Activated T-helper 2 cell treated with anti-CD3 and anti-CD28 coated beads, Interferon-gamma antibody, Interleukin-2, Interleukin-4, amounts not matched to agents 10 μg/mL and 5 μg/mL and 100 μg/mL, durations not matched to agents 14 hours and 24 hours and 36 hours (primary cell): ENCODE measurements around the gene GDI1. TPM values are rescaled to one million over a fixed set of nuclear protein-coding genes. Genes with fewer than 3 reads are reported as not detected.

Experiments
- DNase-seq: peaks from one replicate; pipeline ENCODE4 v3.0.0; 2021; ENCODE audit warnings: low spot score
- H3K27ac Mint-ChIP-seq: one replicate; pipeline ENCODE4 v1.8.0; 2021; ENCODE audit warnings: mixed read lengths
- H3K27me3 Mint-ChIP-seq: one replicate; pipeline ENCODE4 v1.8.0; 2021; ENCODE audit warnings: low read depth, mixed read lengths
- H3K36me3 Mint-ChIP-seq: one replicate; pipeline ENCODE4 v1.8.0; 2021; ENCODE audit warnings: low read depth, mixed read lengths
- H3K4me1 Mint-ChIP-seq: one replicate; pipeline ENCODE4 v1.8.0; 2021; ENCODE audit warnings: low read depth, mixed read lengths
- H3K4me3 Mint-ChIP-seq: one replicate; pipeline ENCODE4 v1.8.0; 2021; ENCODE audit warnings: low read depth, mild to moderate bottlenecking, moderate library complexity, mixed read lengths
- H3K9me3 Mint-ChIP-seq: one replicate; pipeline ENCODE4 v1.8.0; 2021; ENCODE audit warnings: mixed read lengths
- intact Hi-C: fragments of 100-400 bp; cut with micrococcal nuclease; formaldehyde crosslinking; loops from one replicate; pipeline ENCODE4 v1.15.1; 2023
- total RNA-seq: library from RNA; stranded (reverse); gene quantifications from 2 replicates; pipeline ENCODE4 v1.2.3, GENCODE V29; 2022

GDI1 gene
- total RNA-seq, 1 donor from 2014 or later: 117 TPM

DNA sequence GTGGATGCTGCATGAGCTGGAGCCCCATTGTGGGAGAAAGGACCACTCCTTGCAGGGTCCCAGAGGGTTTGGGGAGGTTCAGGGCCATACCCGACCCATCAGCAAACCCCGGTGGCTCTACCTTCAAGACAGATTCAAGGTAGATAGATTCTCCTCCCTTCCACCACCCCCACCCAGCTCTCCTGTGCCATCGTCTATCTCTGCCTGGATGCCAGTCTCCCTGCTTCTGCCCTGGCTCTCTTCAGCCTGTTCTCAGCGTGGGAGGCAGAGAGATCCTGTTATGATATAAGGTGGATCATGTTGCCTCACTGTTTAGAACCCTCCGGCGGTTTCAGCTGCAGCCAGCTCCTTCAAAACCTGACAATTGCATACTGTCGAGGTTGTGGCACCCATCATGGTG lies 36.7 kb downstream of the GDI1 start:
- no peak for DNase-seq
- Mint-ChIP-seq H3K4me3 (no peak overlapping the region), H3K27ac (no peak overlapping the region), H3K9me3 (no peaks in the 10 kb centered on the region), H3K36me3 (peaks cover 30% of the 10 kb centered on the region), H3K27me3 (no peaks in the 10 kb centered on the region), H3K4me1 (peaks cover 5% of the 10 kb centered on the region)
- intact Hi-C loops: no loop called here

DNA sequence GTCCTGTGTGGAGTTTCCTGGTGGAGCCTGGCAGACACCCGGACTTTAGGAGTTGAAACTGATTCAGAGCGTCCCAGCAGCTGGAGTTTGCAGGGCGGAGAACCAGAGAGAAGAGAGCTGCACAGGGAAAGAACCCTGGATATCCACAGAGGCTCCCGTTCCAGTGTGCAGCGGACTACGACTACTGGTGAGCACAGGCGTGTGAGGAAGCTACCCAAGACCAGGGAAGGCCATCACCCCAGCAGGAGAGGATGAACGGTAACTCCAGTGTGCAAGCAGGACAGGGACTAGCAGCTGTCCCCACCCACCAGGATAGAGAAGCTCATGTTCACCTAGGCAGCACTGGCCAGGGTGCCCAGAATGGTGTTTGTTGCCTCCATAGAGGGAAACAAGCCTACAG lies 39.9 kb downstream of the GDI1 start:
- Mint-ChIP-seq H3K9me3 (no peaks in the 10 kb centered on the region), H3K36me3 (peaks cover 14% of the 10 kb centered on the region), H3K4me1 (peaks cover 10% of the 10 kb centered on the region), H3K27me3 (no peaks in the 10 kb centered on the region), H3K27ac (no peak overlapping the region), H3K4me3 (no peak overlapping the region)
- intact Hi-C loops: loop anchor here (5.0 kb wide), 2 partner anchors 35 to 40 kb away; partner anchors contain the start of genes FAM3A and FAM50A
- no peak for DNase-seq

GRCh38 chrX:154477891-154478477 lies 41.0 kb downstream of the GDI1 start:
- intact Hi-C loops: loop anchor here (5.0 kb wide), 2 partner anchors 36 to 39 kb away; partner anchors contain the start of genes FAM3A and FAM50A
- peaks cover 10% of the 10 kb centered on the region for H3K4me1 Mint-ChIP-seq
- H3K27ac Mint-ChIP-seq: peak overlapping the region; percentile 94
- H3K27me3 Mint-ChIP-seq: no peaks in the 10 kb centered on the region
- peak overlapping the region; percentile 91 for H3K4me3 Mint-ChIP-seq
- DNase-seq: no peak
- H3K36me3 Mint-ChIP-seq: peaks cover 9% of the 10 kb centered on the region
- no peaks in the 10 kb centered on the region for H3K9me3 Mint-ChIP-seq

- intact Hi-C loops: loop anchor here (1.0 to 5.0 kb wide), 3 partner anchors 37 to 551 kb away; partner anchors contain the start of genes FAM3A and FAM50A
- peak within 1 kb of the TSS; percentile 91 for H3K4me3 Mint-ChIP-seq
- H3K36me3 Mint-ChIP-seq: peaks cover 11% of the 10 kb centered on the region
- DNase-seq: peak; percentile 92
- H3K27ac Mint-ChIP-seq: peak within 1 kb of the TSS; percentile 94
- no peaks in the 10 kb centered on the region for H3K9me3 Mint-ChIP-seq
- H3K27me3 Mint-ChIP-seq: no peaks in the 10 kb centered on the region
- peaks cover 14% of the 10 kb centered on the region for H3K4me1 Mint-ChIP-seq
Observed at GRCh38 chrX:154478728-154479622, 42.0 kb downstream of the GDI1 start, which contains the start of gene LAGE3. TSS of gene LAGE3 (minus strand) at chrX:154479281. CDS start at chrX:154478915, 366 bp downstream.

DNA sequence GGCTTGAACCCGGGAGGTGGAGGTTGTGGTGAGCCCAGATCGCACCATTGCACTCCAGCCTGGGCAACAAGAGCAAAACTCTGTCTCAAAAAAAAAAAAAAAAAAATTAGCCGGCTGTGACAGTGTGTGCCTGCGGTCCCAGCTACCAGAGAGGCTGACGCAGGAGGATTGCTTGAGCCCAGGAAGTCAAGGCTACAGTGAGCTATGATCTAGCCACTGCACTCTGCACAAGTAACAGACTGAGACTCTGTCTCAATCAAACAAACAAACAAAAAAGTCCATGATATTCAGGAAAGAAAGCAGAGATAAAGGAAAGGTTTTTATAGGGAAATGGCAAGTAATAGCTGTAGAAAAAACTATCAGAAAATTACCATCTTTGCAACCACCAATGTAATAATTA lies 44.2 kb downstream of the GDI1 start:
- Mint-ChIP-seq H3K9me3 (no peaks in the 10 kb centered on the region), H3K36me3 (peaks cover 17% of the 10 kb centered on the region), H3K27ac (peak overlapping the region; percentile 22), H3K4me3 (no peak overlapping the region), H3K4me1 (peaks cover 15% of the 10 kb centered on the region), H3K27me3 (no peaks in the 10 kb centered on the region)
- DNase-seq: no peak
- intact Hi-C loops: no loop called here

DNA sequence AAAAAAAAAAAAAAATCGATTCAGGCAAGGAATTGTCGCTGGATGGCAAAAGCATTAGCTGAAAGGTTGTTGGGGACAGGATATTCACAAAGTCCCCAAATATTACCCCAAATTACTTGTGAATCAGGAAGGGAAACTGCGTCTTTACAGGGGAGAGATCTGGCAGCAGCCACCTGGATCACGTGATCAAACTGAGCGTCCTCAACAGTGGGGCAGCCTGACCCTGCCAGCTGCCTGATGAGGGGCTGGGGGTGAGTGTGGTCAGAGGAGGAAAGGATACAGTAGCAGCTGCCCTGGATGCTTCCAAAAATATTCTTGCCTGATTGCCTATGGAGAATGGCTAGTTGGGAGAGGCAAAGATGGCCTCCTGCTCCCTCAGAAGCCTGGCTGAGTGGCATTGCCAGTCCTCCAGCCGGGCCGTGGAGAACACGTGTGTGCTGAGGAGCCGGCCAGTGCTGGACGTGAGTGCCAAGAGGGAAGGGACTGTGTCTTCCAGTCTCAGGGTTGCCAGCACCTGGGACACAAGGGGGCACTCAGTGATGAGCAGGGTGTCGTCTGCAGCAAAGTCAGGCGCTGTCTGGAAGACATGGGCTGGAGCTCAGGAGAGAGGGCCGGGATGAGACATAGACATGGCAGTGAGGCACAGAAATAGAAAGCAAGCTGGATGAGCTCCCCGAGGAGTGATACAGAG lies 45.1 kb downstream of the GDI1 start:
- Mint-ChIP-seq H3K27ac (no peak overlapping the region), H3K9me3 (no peaks in the 10 kb centered on the region), H3K4me1 (peaks cover 15% of the 10 kb centered on the region), H3K4me3 (no peak overlapping the region), H3K36me3 (peaks cover 17% of the 10 kb centered on the region), H3K27me3 (no peaks in the 10 kb centered on the region)
- intact Hi-C loops: no loop called here
- no peak for DNase-seq

DNA sequence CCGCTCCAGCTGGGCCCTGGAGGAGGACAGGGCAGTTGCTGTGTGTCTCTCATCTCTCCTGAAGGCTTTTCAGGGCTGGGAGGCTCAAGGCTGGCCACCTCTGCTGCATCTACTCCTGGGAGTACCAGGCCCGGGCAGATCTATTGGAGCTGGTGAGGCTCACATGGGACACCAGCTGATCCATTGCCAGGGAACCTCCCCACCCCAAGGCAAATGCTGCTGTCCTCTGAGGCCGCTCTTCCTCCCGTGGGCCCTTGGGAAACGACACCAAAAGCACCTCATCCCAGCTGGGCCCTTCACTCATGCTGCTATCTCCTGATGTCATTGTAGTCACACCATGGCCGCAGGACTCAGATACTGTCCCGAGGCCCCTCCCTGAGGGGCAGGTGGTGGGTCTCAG lies 45.8 kb downstream of the GDI1 start:
- H3K4me1 Mint-ChIP-seq: peaks cover 14% of the 10 kb centered on the region
- H3K4me3 Mint-ChIP-seq: no peak overlapping the region
- no peaks in the 10 kb centered on the region for H3K27me3 Mint-ChIP-seq
- peaks cover 20% of the 10 kb centered on the region for H3K36me3 Mint-ChIP-seq
- no peak for DNase-seq
- no peaks in the 10 kb centered on the region for H3K9me3 Mint-ChIP-seq
- H3K27ac Mint-ChIP-seq: no peak overlapping the region
- intact Hi-C loops: no loop called here

- peak overlapping the region; percentile 42 for H3K27ac Mint-ChIP-seq
- H3K9me3 Mint-ChIP-seq: no peaks in the 10 kb centered on the region
- H3K4me1 Mint-ChIP-seq: peaks cover 13% of the 10 kb centered on the region
- intact Hi-C loops: no loop called here
- H3K27me3 Mint-ChIP-seq: no peaks in the 10 kb centered on the region
- DNase-seq: no peak
- peaks cover 25% of the 10 kb centered on the region for H3K36me3 Mint-ChIP-seq
- H3K4me3 Mint-ChIP-seq: peak overlapping the region; percentile 26
Observed at GRCh38 chrX:154483325-154483724, 46.4 kb downstream of the GDI1 start.

DNA sequence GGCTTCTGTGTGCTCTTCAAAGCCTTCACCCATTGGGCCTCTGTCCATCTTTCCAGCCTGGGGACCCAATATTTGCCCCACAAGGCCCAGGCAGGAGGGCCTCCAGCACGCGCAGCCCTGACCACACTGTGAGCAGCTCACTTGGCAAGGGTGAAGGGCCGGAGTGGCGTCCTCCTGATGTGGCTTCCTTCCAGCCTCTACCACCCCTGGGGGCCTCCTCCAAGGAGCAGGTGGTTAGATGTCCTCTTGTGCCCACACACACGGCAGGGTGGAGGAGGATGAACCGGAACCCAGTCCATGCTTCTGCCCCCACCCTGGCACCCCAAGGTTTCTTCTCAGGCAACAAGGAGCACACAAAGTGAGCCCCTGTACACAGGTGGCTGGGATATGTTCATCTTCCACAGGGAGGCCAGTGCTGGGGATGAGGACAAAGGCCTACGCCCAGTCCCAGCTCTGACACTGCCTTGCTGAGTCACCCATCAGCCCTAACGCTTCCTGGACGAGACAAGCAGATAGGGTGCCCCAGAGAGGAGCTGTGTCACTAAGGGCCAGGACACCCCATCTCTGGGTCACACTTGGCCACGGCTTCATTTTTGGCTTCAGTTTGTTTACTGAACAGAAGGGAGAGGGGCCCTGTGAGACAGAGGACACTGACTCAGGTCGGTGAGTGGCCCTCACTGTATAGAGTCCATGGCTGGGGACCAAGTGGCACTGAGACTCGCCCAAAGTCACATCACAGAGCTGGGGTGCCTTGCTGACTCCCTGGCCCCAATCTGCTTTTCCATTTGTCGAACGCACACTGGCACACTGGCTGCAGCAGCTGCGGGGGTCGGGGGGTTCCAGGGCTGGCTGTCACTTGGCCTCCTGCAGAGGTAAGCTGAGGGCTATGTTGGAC lies 47.5 kb downstream of the GDI1 start:
- Mint-ChIP-seq H3K4me3 (peak overlapping the region; percentile 71), H3K9me3 (no peaks in the 10 kb centered on the region), H3K4me1 (peaks cover 12% of the 10 kb centered on the region), H3K36me3 (peaks cover 31% of the 10 kb centered on the region), H3K27ac (no peak overlapping the region), H3K27me3 (no peaks in the 10 kb centered on the region)
- intact Hi-C loops: loop anchor here (5.0 kb wide), 1 partner anchor 48 kb away; no protein-coding TSS in a partner anchor
- no peak for DNase-seq

GRCh38 chrX:154485150-154486051 lies 48.4 kb downstream of the GDI1 start:
- intact Hi-C loops: loop anchor here (5.0 kb wide), 1 partner anchor 47 kb away; no protein-coding TSS in a partner anchor
- no peak for DNase-seq
- Mint-ChIP-seq H3K4me3 (peak overlapping the region; percentile 71), H3K9me3 (no peaks in the 10 kb centered on the region), H3K27ac (peak overlapping the region; percentile 58), H3K4me1 (peaks cover 15% of the 10 kb centered on the region), H3K36me3 (peaks cover 31% of the 10 kb centered on the region), H3K27me3 (no peaks in the 10 kb centered on the region)

DNA sequence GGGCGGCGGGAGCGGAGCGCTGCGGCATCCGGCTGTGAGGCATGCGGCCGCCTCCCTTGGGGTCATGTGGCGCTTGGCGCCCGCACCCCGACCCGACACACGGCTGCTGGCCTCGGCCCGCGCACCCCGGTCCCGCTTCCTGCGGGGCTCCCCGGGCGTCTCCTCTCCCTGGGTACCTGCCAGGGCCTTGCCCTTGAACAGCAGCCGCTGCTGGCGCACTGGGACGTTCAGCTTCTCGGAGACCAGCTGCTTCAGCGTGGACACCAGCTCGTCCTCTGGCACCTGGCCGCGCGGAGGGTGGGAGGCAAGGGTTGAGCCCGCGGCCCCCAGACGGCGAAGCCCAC lies 49.1 kb downstream of the GDI1 start:
- Mint-ChIP-seq H3K9me3 (no peaks in the 10 kb centered on the region), H3K4me1 (peaks cover 15% of the 10 kb centered on the region), H3K36me3 (peaks cover 31% of the 10 kb centered on the region), H3K27me3 (no peaks in the 10 kb centered on the region), H3K27ac (no peak overlapping the region), H3K4me3 (peak overlapping the region; percentile 21)
- intact Hi-C loops: loop anchor here (5.0 kb wide), 1 partner anchor 46 kb away; no protein-coding TSS in a partner anchor
- DNase-seq: peak; percentile 29
